Urinary bladder (tissue), 4 donors: Measurements from ENCODE around the gene FIBCD1. TPM values are rescaled to one million over a fixed set of nuclear protein-coding genes. Genes with fewer than 3 reads are reported as not detected.

Experiments used
- DNase-seq: peaks from one replicate; pipeline ENCODE4 v3.0.0-alpha.2; 2015; ENCODE audit errors: extremely low spot score
- H3K27ac ChIP-seq: one replicate; pipeline ENCODE4 v1.5.1; 2013; ENCODE audit warnings: low read depth, mild to moderate bottlenecking, moderate library complexity
- H3K36me3 ChIP-seq: one replicate; pipeline ENCODE4 v1.6.1; 2013; ENCODE audit warnings: mild to moderate bottlenecking, moderate library complexity; ENCODE audit not compliant: insufficient read depth
- H3K4me1 ChIP-seq: one replicate; pipeline ENCODE4 v1.6.1; 2013; ENCODE audit warnings: mild to moderate bottlenecking, moderate library complexity; ENCODE audit not compliant: insufficient read depth
- H3K4me3 ChIP-seq: one replicate; pipeline ENCODE4 v1.5.1; 2013; ENCODE audit warnings: low read depth, low read length
- WGBS: extraction: QIAGEN DNeasy Blood & Tissue Kit; methylation state at CpG from one replicate; pipeline ENCODE4 v1.1.7; 2013; 5-methylcytosine and 5-hydroxymethylcytosine counted together
- polyA plus RNA-seq: library from polyadenylated mRNA; stranded (reverse); fragments of 200-250 nt; gene quantifications from one replicate; pipeline ENCODE4 v1.2.3, GENCODE V29; 2013
- total RNA-seq: library from RNA; depleted of rRNA; stranded (reverse); fragments of >200 nt; gene quantifications from one replicate; pipeline ENCODE4 v1.2.3, GENCODE V29; 2014
- donor health status: healthy with polysubstance abuse.
- donor health status: healthy.

Gene FIBCD1
- total and polyA plus RNA-seq, 2 donors: 0.16 to 2.4 TPM

- no peak for DNase-seq
- Histone ChIP-seq H3K27ac (no peak overlapping the region), H3K4me1 (no peaks in the 10 kb centered on the region), H3K36me3 (no peaks in the 10 kb centered on the region), H3K4me3 (no peak overlapping the region)
- 9% methylated on average over 36 of the region's 36 CpGs for WGBS
Observed at GRCh38 chr9:130940693-130941576, 1.9 kb upstream of the FIBCD1 start.

DNA sequence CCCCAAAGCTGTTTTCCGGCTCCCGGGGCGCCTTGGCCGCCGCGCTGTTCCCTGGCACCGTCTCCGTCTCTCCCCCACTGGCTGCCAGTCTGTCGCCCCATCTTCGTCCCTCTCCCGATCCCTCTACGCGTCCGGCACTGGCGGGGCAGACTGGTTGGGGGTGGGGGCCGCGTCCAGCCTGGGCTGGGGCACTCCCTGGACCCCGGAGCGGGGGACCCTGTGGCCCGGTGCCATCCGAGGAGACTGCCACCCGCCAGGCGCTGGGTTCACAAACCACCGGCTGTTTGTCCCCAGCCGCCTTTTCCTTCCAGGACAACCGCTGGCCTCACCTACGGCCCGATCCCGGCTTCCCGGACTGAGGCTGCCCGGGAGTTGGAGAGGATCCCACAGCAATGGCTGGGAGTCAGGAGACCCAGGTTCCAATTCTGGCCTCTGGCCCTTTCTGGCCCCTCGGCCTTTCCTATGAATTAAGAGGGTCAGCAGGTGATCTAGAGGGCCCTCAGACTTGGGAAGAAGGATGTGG is 1.0 kb upstream of the FIBCD1 start:
- Histone ChIP-seq H3K4me3 (peak overlapping the region; percentile 36), H3K4me1 (no peaks in the 10 kb centered on the region), H3K27ac (no peak overlapping the region), H3K36me3 (no peaks in the 10 kb centered on the region)
- WGBS: 7% methylated on average over 32 of the region's 32 CpGs
- no peak for DNase-seq

GRCh38 chr9:130939405-130940026 is 469 bp upstream of the FIBCD1 start:
- no peak overlapping the region for H3K27ac ChIP-seq
- H3K4me1 ChIP-seq: no peaks in the 10 kb centered on the region
- DNase-seq: no peak
- WGBS: under 1% methylated on average over 75 of the region's 75 CpGs
- H3K4me3 ChIP-seq: peak overlapping the region; percentile 36
- no peaks in the 10 kb centered on the region for H3K36me3 ChIP-seq

- peak overlapping the region; percentile 36 for H3K4me3 ChIP-seq
- 2% methylated on average over 50 of the region's 52 CpGs for WGBS
- DNase-seq: no peak
- H3K4me1 ChIP-seq: no peaks in the 10 kb centered on the region
- H3K27ac ChIP-seq: no peak overlapping the region
- no peaks in the 10 kb centered on the region for H3K36me3 ChIP-seq
Observed at GRCh38 chr9:130938184-130938651, 829 bp downstream of the FIBCD1 start.

- no peak for DNase-seq
- H3K4me3 ChIP-seq: no peak overlapping the region
- H3K36me3 ChIP-seq: no peaks in the 10 kb centered on the region
- WGBS: 72% methylated on average over 23 of the region's 23 CpGs
- H3K4me1 ChIP-seq: no peaks in the 10 kb centered on the region
- no peak overlapping the region for H3K27ac ChIP-seq
Observed at GRCh38 chr9:130937146-130938076, 1.6 kb downstream of the FIBCD1 start.

- WGBS: 48% methylated on average over 12 of the region's 12 CpGs
- Histone ChIP-seq H3K4me3 (no peak overlapping the region), H3K36me3 (no peaks in the 10 kb centered on the region), H3K27ac (no peak overlapping the region), H3K4me1 (no peaks in the 10 kb centered on the region)
- DNase-seq: no peak
Observed at GRCh38 chr9:130936285-130937117, 2.5 kb downstream of the FIBCD1 start.

DNA sequence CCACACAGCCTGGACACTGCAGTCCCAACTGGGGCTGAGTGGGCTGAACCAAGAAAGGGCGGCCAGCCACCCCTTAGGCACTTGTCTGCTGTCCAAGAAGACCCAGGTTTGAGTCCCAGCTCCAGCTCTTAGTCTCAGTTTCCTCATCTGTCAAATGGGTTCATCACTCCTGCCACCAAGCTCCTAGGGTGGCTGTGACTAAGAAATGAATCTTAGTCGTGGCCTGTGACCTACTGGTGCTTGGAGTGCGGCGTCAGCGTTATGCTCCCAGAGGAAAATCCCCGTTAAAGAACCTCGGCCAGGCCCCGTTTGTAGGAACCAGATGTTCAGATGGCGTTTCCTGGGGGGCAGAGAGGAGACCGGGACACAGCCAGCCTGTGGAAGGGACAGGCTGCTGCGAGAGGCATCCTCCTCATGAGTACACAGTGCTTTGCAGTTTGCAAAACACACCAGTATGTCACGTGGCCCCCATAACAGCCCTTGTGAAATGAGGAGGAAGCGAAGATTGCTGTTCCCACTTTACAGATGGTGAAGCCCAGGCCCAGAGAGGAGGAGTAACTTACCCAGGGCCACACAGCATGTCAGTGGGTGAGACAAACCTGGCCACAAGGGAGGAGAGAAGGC is 3.3 kb downstream of the FIBCD1 start:
- Histone ChIP-seq H3K4me1 (no peaks in the 10 kb centered on the region), H3K4me3 (no peak overlapping the region), H3K36me3 (no peaks in the 10 kb centered on the region), H3K27ac (no peak overlapping the region)
- WGBS: 88% methylated on average over 13 of the region's 13 CpGs
- DNase-seq: no peak

DNA sequence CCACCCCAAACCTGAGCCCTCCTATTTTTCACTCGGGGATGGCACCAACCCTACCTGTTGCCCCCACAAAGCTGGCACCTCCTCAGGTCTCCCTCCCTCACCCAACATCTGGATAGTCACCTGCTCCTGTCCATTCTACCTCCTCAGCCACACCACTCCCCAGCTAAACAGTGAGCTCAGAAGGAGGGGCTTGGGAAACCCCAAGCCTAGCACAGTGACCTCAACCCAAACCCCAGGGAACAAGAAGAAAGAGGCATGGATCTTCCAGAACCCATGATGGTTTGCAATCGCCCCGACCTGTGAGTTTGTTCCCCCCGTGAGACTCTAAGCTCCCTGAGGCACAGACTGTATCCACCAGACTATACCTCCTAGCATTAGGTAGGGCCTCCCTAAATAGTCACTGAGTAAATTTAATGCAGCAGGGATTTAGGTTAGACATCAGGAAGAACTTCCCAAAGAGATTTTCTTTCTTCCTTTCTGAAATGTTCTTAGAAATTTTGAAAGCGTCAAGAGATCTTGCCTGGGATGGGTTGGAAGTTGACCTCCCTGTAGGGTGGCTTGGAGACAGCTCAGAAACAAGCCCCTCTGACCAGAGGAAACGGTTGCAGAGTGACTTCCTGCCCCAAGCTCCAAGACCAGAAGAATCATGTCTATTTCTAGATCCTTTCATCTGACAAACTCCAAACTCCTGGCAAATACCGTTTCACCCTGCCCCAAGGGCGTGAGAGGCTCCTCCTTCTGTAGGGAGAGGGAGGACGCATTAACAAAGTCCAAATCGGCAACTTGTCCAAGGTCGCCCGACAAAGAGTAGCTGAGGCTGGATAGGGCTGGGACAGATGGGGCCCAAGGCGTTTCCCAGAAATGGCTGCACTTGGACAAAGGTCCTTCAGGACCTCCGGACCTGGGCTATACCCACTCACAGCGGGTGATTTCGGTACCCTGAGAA is 4.1 kb downstream of the FIBCD1 start:
- Histone ChIP-seq H3K4me3 (no peak overlapping the region), H3K4me1 (no peaks in the 10 kb centered on the region), H3K36me3 (no peaks in the 10 kb centered on the region), H3K27ac (no peak overlapping the region)
- DNase-seq: no peak
- 66% methylated on average over 16 of the region's 16 CpGs for WGBS

DNA sequence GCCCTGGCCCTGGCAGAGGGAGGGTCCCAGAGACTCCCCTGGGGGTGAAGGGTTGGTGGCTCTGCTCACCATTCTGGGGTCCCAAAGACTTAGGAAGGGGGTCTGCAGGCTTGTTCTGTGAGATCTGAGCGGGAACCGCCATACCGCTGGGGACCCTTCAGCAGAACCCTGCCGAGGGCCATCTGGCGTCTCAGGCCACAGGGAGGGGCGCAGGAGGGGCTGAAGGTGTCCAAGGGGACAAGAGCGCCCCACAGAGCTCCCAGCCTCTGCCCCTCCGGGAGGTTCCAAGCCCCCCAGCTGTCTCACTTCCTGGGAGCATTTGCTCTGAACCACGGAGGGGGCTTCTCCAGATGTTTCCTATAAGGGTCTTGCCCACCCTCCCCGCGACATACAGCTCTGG is 4.8 kb downstream of the FIBCD1 start:
- DNase-seq: no peak
- no peak overlapping the region for H3K27ac ChIP-seq
- 76% methylated on average over 11 of the region's 11 CpGs for WGBS

DNA sequence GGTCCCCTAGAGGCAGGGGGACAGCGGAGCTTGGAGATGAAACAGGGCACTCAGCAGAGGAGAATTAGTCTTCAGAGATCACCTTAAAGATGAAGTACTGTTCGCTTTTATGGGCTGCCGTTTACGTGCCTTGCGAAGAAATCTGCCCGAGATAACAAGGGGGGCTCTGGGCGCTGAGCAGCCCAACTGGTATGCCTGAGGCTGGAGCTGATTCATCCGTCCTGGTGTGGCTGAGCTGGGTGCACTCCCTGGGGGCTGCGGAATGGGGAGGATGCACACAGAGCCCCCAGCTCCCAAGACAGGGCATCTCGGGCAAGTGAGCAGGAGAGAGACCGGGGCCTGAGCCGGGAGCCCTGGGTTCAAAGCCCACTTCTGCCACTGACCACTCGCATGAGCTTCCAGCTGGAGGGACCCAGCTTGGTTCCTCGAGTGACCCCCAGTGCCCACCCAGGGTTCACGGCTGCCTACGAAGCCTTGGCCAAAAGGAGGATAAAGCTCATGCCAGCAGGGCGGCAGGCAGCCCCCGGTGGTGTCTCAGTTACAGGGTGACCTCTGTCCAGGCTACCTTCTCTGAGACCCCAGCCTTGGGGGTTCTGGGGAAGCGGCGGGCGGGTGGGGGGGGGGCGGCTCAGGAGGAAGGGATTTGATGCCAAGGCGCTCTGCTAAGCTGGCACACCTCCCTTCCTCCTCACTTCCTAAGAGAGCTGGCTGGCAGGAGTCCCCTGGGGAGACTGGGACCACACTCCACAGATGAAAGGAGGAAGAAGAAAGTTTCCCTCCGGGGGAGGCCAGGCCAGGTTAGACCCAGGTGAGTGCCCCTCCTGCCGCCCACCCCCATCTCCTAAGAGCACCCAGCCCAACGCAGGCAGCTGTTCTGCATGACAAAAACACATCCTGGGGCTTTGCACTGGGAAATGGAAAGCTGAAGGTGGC is 5.7 kb downstream of the FIBCD1 start:
- Histone ChIP-seq H3K27ac (no peak overlapping the region), H3K36me3 (no peaks in the 10 kb centered on the region), H3K4me1 (no peaks in the 10 kb centered on the region), H3K4me3 (no peak overlapping the region)
- 21% methylated on average over 26 of the region's 26 CpGs for WGBS
- no peak for DNase-seq

More for the DNA sequence above, 4.8 kb downstream of the FIBCD1 start:
- Histone ChIP-seq H3K4me3 (no peak overlapping the region), H3K4me1 (no peaks in the 10 kb centered on the region), H3K36me3 (no peaks in the 10 kb centered on the region)
